ENCODE measurements around the gene FEV. TPM values are rescaled to one million over a fixed set of nuclear protein-coding genes. Genes with fewer than 3 reads are reported as not detected.

FEV gene
- total RNA-seq, 1 donor, result not detected

- TF ChIP-seq, protein P1, sequence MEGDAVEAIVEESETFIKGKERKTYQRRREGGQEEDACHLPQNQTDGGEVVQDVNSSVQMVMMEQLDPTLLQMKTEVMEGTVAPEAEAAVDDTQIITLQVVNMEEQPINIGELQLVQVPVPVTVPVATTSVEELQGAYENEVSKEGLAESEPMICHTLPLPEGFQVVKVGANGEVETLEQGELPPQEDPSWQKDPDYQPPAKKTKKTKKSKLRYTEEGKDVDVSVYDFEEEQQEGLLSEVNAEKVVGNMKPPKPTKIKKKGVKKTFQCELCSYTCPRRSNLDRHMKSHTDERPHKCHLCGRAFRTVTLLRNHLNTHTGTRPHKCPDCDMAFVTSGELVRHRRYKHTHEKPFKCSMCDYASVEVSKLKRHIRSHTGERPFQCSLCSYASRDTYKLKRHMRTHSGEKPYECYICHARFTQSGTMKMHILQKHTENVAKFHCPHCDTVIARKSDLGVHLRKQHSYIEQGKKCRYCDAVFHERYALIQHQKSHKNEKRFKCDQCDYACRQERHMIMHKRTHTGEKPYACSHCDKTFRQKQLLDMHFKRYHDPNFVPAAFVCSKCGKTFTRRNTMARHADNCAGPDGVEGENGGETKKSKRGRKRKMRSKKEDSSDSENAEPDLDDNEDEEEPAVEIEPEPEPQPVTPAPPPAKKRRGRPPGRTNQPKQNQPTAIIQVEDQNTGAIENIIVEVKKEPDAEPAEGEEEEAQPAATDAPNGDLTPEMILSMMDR (IDR thresholded peaks at IDR 0.05; ENCODE audit: insufficient read depth, low read depth, low read length), result no peak
- DNase-seq (ENCODE audit: low read depth), result no peak
- no peak overlapping the region for H3K4me3 ChIP-seq (ENCODE audit: low read depth, low read length)
These were observed 43.2 kb upstream of the FEV start for GRCh38 chr2:219028141-219028540.

GRCh38 chr2:219027511-219028055, 42.6 kb upstream of the FEV start:
- TF ChIP-seq, protein P1 (IDR thresholded peaks at IDR 0.05; ENCODE audit: insufficient read depth, low read depth, low read length), result no peak
- no peak for DNase-seq (ENCODE audit: low read depth)

GRCh38 chr2:219026946-219027345, 42.0 kb upstream of the FEV start:
- H3K4me3 ChIP-seq (ENCODE audit: low read depth, low read length), result no peak overlapping the region
- TF ChIP-seq, protein P1 (IDR thresholded peaks at IDR 0.05; ENCODE audit: insufficient read depth, low read depth, low read length), result no peak
- no peak for DNase-seq (ENCODE audit: low read depth)

More at GRCh38 chr2:219027511-219028055, 42.6 kb upstream of the FEV start:
- no peak overlapping the region for H3K4me3 ChIP-seq (ENCODE audit: low read depth, low read length)

DNA sequence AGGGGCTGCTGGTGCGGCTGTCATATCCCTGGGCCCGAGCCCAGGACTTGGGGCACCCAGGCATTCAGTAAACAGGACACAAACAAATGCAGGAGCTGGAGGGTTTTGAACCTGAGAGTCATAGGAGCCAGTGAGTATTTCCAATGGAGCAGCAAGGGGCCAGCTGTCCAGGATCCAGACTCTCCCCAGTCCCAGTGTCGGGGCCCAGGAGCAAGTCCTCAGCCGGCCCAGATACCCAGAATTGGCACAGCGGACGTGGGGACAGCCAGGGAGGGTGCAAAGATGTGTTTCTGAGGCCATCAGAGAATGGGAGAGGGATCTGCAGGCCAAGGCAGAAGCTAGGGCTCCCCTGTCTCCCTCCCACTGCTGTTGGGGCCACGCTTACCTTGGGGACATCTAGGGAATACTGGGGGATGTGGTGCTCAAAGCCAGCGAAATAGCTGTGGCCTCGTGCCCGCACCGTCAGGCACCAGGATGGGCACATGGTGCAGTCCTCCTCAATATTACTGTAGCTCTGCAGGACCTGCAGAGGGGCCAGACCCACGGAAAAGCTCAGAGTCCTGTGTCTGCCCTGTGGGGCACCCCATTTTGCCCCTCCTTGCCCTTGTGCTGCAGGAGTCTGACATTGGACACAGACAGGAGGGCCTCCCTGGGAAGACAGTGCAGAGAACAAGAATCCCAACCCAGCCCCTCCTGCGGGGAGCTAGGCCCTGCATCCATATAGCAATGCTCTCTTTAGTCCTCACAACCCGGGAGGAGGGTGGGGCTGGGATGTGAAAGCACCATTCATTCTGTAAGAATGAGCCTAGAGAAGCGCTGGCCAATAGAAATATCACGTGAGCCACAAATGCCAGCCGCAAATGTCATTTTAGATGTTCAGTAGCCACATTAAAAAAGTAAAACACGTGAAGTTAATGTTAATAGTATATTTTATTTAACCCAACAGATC, 40.9 kb upstream of the FEV start:
- no peak overlapping the region for H3K4me3 ChIP-seq (ENCODE audit: low read depth, low read length)
- TF ChIP-seq, protein P1 (IDR thresholded peaks at IDR 0.05; ENCODE audit: insufficient read depth, low read depth, low read length), result no peak
- no peak for DNase-seq (ENCODE audit: low read depth)

DNA sequence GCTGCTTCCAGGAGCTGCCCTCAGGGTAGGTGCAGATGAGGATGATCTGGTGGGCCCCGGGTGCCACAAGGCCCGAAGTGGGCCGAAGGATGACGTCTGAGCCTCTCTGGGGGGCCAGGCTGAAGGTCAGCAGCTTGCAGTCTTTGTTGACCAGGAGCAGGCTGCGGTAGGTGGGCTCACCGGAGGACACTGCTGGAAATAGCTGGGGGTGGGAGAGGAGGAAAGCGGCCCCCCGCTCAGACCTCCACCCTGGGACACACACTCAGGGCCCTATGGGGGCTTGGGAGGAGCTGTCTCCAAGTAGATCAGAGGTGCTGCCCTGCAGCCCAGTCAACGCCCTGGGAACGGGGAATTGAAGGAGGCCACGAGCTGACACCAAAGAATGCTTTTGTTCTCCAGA, 39.1 kb upstream of the FEV start:
- TF ChIP-seq, protein P1 (IDR thresholded peaks at IDR 0.05; ENCODE audit: insufficient read depth, low read depth, low read length), result no peak
- no peak for DNase-seq (ENCODE audit: low read depth)
- no peak overlapping the region for H3K4me3 ChIP-seq (ENCODE audit: low read depth, low read length)

GRCh38 chr2:219023045-219023605, 38.1 kb upstream of the FEV start:
- no peak for DNase-seq (ENCODE audit: low read depth)
- TF ChIP-seq, protein P1 (IDR thresholded peaks at IDR 0.05; ENCODE audit: insufficient read depth, low read depth, low read length), result no peak
- H3K4me3 ChIP-seq (ENCODE audit: low read depth, low read length), result no peak overlapping the region

Measured in fibroblast of villous mesenchyme (primary cell).